Measurements from ENCODE around the gene S100B. TPM values are rescaled to one million over a fixed set of nuclear protein-coding genes. Genes with fewer than 3 reads are reported as not detected.

Gene S100B
- total and polyA plus RNA-seq, 8 donors = 1.8 to 18.4 (median 7.0) TPM; not detected in 1

DNA sequence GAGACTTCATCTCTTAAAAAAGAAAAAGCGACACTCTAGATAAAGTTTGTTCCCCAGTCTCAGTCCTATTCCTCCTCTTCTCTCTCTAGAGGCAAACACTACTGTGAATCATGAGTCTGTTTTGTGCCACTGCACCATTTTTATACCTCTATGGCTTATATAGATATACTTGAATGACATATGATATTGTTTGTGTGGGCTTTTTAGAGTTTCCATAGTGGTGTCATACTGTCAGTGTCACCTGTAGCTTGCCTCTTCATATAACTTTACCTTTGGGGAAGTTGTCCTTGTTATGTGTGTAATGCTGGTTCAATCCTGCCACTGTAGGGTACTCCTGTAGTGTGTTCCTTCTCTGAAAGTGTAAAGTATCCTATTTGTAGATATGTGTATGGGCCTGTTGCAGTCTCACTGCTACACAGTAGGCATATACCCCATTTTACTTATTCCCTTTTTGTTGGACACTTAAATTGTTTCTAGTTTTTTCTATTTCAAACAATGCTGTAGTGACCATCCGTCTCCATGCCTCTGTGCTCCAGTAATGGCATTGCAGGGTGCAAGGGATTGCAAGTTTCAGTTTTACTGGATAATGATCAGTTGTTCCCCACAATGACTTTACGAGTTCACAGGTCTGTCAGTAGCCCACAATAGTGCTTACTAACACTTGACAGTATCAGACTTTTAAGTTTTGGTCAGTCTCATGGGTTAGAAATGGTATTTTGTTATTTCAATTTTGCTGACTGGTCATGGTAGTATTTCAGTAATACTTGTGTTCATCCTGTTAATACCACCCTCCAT is 33.3 kb upstream of the S100B start:
- Histone ChIP-seq H3K27me3 (no peaks in the 10 kb centered on the region), H3K27ac (peak overlapping the region in 2 of 5 donors; percentile 31 to 38), H3K9me3 (no peaks in the 10 kb centered on the region), H3K36me3 (peaks cover 7 to 27% (median 25%) of the 10 kb centered on the region in 4 donors), H3K4me3 (peak overlapping the region in 3 of 4 donors; percentile 8 to 18 (median 14)), H3K4me1 (peaks cover 21 to 66% (median 44%) of the 10 kb centered on the region in 4 donors)
- intact Hi-C loops (cut with DNase I; ENCODE audit: low total_unique reads) = no loop called here
- no peak for DNase-seq
- WGBS, 5 donors = 42 to 59% (median 49%) methylated on average over 3 of the region's 3 CpGs
- TF ChIP-seq POLR2A (IDR thresholded peaks at IDR 0.05) (no peak), POLR2AphosphoS5 (IDR thresholded peaks at IDR 0.05) (no peak), EP300 (IDR thresholded peaks at IDR 0.05) (no peak), CTCF (IDR thresholded peaks at IDR 0.05) (no peak)

DNA sequence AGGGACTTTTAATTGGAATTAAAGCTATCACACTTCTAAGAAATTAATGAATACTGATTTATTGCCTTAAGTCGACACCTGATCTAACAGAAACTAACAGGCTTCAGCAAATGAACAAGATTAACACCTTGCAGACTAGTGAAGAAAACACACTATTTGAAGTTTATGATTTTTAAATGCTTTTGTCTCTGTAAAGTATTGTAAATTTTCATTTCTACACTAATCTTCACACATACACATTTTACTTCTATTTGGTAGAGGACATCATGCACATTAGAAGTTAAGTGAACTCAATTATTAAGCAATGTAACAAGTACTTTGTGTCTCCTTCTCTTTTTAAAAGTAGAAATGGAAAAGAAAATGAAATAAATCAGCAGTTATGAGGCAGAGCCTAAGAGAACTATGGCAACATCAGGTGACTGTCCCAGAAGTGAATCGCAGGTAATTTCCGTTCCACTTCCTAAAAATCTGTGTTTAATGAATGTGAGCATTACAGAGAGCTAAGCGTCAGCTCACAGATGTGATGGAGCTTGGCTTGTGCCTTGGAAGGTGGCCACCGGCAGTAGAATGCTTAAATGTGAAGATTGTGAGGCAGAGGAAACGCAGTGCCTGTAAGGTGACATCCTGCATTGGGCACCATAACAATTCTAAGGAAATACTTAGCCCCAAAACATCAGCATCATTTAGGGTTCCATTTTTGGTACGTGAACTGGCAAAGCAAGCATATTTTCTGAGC is 31.8 kb upstream of the S100B start:
- Histone ChIP-seq H3K27me3 (no peaks in the 10 kb centered on the region), H3K9me3 (no peaks in the 10 kb centered on the region), H3K4me3 (peak overlapping the region in 3 of 4 donors; percentile 78 to 94 (median 79)), H3K36me3 (peaks cover 7 to 13% (median 11%) of the 10 kb centered on the region in 4 donors), H3K4me1 (peaks cover 21 to 60% (median 41%) of the 10 kb centered on the region in 4 donors), H3K27ac (peak overlapping the region in 4 of 5 donors; percentile 94 to 99 (median 98))
- TF ChIP-seq EP300 (IDR thresholded peaks at IDR 0.05) (no peak), POLR2AphosphoS5 (IDR thresholded peaks at IDR 0.05) (no peak), POLR2A (IDR thresholded peaks at IDR 0.05) (no peak), CTCF (IDR thresholded peaks at IDR 0.05) (no peak)
- WGBS, 5 donors = 66 to 71% (median 69%) methylated on average over 7 of the region's 7 CpGs
- peak in 1 of 2 donors; percentile 21 for DNase-seq
- intact Hi-C loops (cut with DNase I; ENCODE audit: low total_unique reads) = no loop called here

DNA sequence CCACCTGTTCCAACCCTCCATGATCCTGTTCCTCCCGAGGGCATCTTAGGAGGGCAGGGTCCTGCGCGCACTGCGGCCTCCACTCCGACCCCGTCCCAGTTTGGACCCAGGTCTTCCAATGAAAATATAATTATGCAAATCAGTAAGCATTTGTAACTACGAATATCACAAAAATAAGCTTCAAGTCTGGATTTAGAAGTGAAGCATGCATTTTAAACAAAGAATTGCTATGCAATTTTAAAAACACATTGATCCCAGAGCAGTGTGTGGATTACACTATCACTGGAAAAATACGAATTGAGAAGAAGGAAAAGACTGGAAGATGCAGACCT is 31.3 kb upstream of the S100B start:
- 1 to 7% (median 5%) methylated on average over 8 of the region's 8 CpGs for WGBS, 5 donors
- H3K36me3 ChIP-seq = peaks cover 1 to 7% (median 5%) of the 10 kb centered on the region in 4 donors
- H3K4me3 ChIP-seq = peak overlapping the region; percentile 78 to 94 (median 84)
- no peak for TF ChIP-seq POLR2A (IDR thresholded peaks at IDR 0.05)
- TF ChIP-seq POLR2AphosphoS5 (IDR thresholded peaks at IDR 0.05) = no peak
- no peak for TF ChIP-seq EP300 (IDR thresholded peaks at IDR 0.05)
- TF ChIP-seq CTCF (IDR thresholded peaks at IDR 0.05) = no peak
- peak overlapping the region; percentile 94 to 99 (median 99) for H3K27ac ChIP-seq
- no peaks in the 10 kb centered on the region for H3K27me3 ChIP-seq
- intact Hi-C loops (cut with DNase I; ENCODE audit: low total_unique reads) = no loop called here
- no peak for DNase-seq
- H3K4me1 ChIP-seq = peaks cover 21 to 55% (median 39%) of the 10 kb centered on the region in 4 donors
- H3K9me3 ChIP-seq = no peaks in the 10 kb centered on the region

GRCh38 chr21:46635324-46636180 is 30.7 kb upstream of the S100B start, which contains the start of gene PRMT2:
Gene PRMT2, plus strand, starts transcription at chr21:46635674. Its CDS starts 1,278 bp downstream, at chr21:46636952.
- WGBS, 5 donors = 0 to 1% (median 0%) methylated on average over 49 to 90 of the region's 90 CpGs
- peak within 1 kb of the TSS; percentile 78 to 94 (median 84) for H3K4me3 ChIP-seq
- no peak for TF ChIP-seq EP300 (IDR thresholded peaks at IDR 0.05)
- TF ChIP-seq CTCF (IDR thresholded peaks at IDR 0.05) = no peak
- TF ChIP-seq POLR2AphosphoS5 (IDR thresholded peaks at IDR 0.05) = peak; percentile 93 to 97 (median 96)
- TF ChIP-seq POLR2A (IDR thresholded peaks at IDR 0.05) = peak in 2 of 4 donors; percentile 46 to 54
- H3K27me3 ChIP-seq = no peaks in the 10 kb centered on the region
- H3K4me1 ChIP-seq = peaks cover 21 to 53% (median 38%) of the 10 kb centered on the region in 4 donors
- intact Hi-C loops (cut with DNase I; ENCODE audit: low total_unique reads) = no loop called here
- peak; percentile 98 to 99 for DNase-seq
- peaks cover 0 to 5% (median under 1%) of the 10 kb centered on the region in 4 donors for H3K36me3 ChIP-seq
- H3K27ac ChIP-seq = peak within 1 kb of the TSS; percentile 94 to 99 (median 99)
- no peaks in the 10 kb centered on the region for H3K9me3 ChIP-seq

All from stomach (tissue), 9 donors.